NT2/D1 (cell line): ENCODE data around the gene IFNG.

Source experiments
- SUZ12 ChIP-seq: IDR thresholded peaks from 2 replicates; pipeline ENCODE4 v1.6.1; 2011; ENCODE audit not compliant: insufficient read length, insufficient read depth; ENCODE audit errors: extremely low read depth
- YY1 ChIP-seq: IDR thresholded peaks from 2 replicates; pipeline ENCODE4 v1.6.1; 2011; ENCODE audit not compliant: insufficient read length, insufficient read depth

DNA sequence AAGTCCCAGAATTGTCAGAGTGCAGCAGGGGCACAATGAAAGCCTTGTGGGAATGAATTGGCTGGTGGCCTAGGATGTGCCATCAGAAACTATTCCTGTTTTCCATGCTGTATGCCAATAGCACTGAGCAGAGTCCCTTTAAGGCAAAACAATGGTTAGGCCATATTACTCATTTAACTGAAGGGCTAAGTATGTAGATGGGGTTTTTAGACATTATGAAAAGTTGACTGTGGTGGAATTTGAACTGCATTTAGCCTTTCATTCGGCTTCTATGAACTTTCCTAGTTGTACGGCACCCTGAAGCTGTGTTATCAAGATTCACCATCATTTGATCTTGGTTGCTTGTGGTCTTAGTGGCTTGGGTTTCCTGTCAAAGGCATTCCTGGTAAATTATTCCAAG lies 41.3 kb upstream of the IFNG start:
- no peak for TF ChIP-seq SUZ12
- TF ChIP-seq YY1: no peak
